GM23338 (cell line): ENCODE measurements around the gene TUG1. TPM values are rescaled to one million over a fixed set of nuclear protein-coding genes. Genes with fewer than 3 reads are reported as not detected.

Experiments used
- ATAC-seq: fragments of 200-7000 bp; cut with Tn5 transposase; 3 replicates; pipeline ENCODE4 v1.9.1; 2020
- DNase-seq: peaks from one replicate; pipeline ENCODE4 v3.0.0-alpha.2; 2015; ENCODE audit warnings: low spot score
- H2AFZ ChIP-seq: fragments of 200-600 bp; sonication (generic); 2 replicates; pipeline ENCODE4 v1.8.0; 2016; ENCODE audit warnings: antibody characterized with exemption, mild to moderate bottlenecking, moderate library complexity
- H3F3A ChIP-seq: fragments of 200-600 bp; sonication (generic); replicated peaks from 2 replicates; pipeline ENCODE4 v1.8.0; 2017; ENCODE audit warnings: antibody characterized with exemption, mixed run types, low read depth
- H3K27ac ChIP-seq: fragments of 200-600 bp; sonication (generic); 2 replicates; pipeline ENCODE4 v1.6.1; 2016; ENCODE audit warnings: low read depth
- H3K27me3 ChIP-seq: fragments of 200-600 bp; sonication (generic); 2 replicates; pipeline ENCODE4 v1.8.0; 2016; ENCODE audit warnings: mild to moderate bottlenecking, mixed run types, moderate library complexity; ENCODE audit not compliant: insufficient read depth
- H3K36me3 ChIP-seq: fragments of 200-600 bp; sonication (generic); 2 replicates; pipeline ENCODE4 v1.8.0; 2016; ENCODE audit warnings: mild to moderate bottlenecking; ENCODE audit not compliant: insufficient read depth
- H3K4me1 ChIP-seq: fragments of 200-600 bp; sonication (generic); 2 replicates; pipeline ENCODE4 v1.8.0; 2016; ENCODE audit warnings: mild to moderate bottlenecking, moderate library complexity; ENCODE audit not compliant: insufficient read depth
- H3K4me2 ChIP-seq: fragments of 200-600 bp; sonication (generic); 2 replicates; pipeline ENCODE4 v1.7.1; 2017; ENCODE audit warnings: mixed run types
- H3K4me3 ChIP-seq: fragments of 200-600 bp; sonication (generic); 2 replicates; pipeline ENCODE4 v1.6.1; 2016; ENCODE audit warnings: mixed run types
- H3K79me2 ChIP-seq: fragments of 200-600 bp; sonication (generic); replicated peaks from 2 replicates; pipeline ENCODE4 v1.8.0; 2017; ENCODE audit warnings: mild to moderate bottlenecking; ENCODE audit not compliant: insufficient read depth
- H3K9me2 ChIP-seq: fragments of 200-600 bp; sonication (generic); 2 replicates; pipeline ENCODE4 v1.8.0; 2017; ENCODE audit not compliant: insufficient read depth
- H4K20me1 ChIP-seq: fragments of 200-600 bp; sonication (generic); replicated peaks from 2 replicates; pipeline ENCODE4 v1.8.0; 2017; ENCODE audit warnings: mild to moderate bottlenecking; ENCODE audit not compliant: insufficient read depth
- H3K27ac Mint-ChIP-seq: 2 replicates; pipeline ENCODE4 v1.8.0; 2020; ENCODE audit warnings: inconsistent platforms, mild to moderate bottlenecking, moderate library complexity, mixed read lengths
- H3K27me3 Mint-ChIP-seq: 3 replicates; pipeline ENCODE4 v1.8.0; 2022; ENCODE audit warnings: low read depth, mild to moderate bottlenecking, moderate library complexity, mixed read lengths, inconsistent platforms; ENCODE audit not compliant: insufficient read depth, poor library complexity
- H3K36me3 Mint-ChIP-seq: 3 replicates; pipeline ENCODE4 v1.8.0; 2021; ENCODE audit warnings: low read depth, mild to moderate bottlenecking, inconsistent platforms, moderate library complexity, mixed read lengths
- H3K4me1 Mint-ChIP-seq: 3 replicates; pipeline ENCODE4 v1.8.0; 2020; ENCODE audit warnings: mild to moderate bottlenecking, inconsistent platforms, mixed read lengths
- H3K4me3 Mint-ChIP-seq: 3 replicates; pipeline ENCODE4 v1.8.0; 2021; ENCODE audit warnings: moderate library complexity, mild to moderate bottlenecking, inconsistent platforms, mixed read lengths
- H3K9me3 Mint-ChIP-seq: 3 replicates; pipeline ENCODE4 v1.8.0; 2020; ENCODE audit warnings: moderate library complexity, mild to moderate bottlenecking, inconsistent platforms, mixed read lengths
- CREB1 ChIP-seq: fragments of 250-450 bp; sonication (Bioruptor Pico); IDR thresholded peaks from 2 replicates; pipeline ENCODE4 v1.5.0; 2020; ENCODE audit warnings: low read depth, mild to moderate bottlenecking, moderate library complexity
- CTCF ChIP-seq, 2 experiments: fragments of 200-600 bp in 1 of 2; sonication (generic) in 1 of 2; conservative IDR thresholded peaks; 2 replicates each; pipeline versions ENCODE4 v1.5.1 to v1.6.1; 2016 to 2017; ENCODE audit warnings: antibody characterized with exemption in 2 of 2, low read depth in 2 of 2, mild to moderate bottlenecking in 2 of 2, moderate library complexity in 1 of 2
- ETS1 ChIP-seq: IDR thresholded peaks from 2 replicates; pipeline ENCODE4 v1.6.1; 2016; ENCODE audit warnings: antibody characterized with exemption
- EZH2phosphoT487 ChIP-seq: fragments of 200-600 bp; sonication (generic); IDR thresholded peaks from one replicate; pipeline ENCODE4 v1.8.1; 2018; ENCODE audit warnings: antibody characterized with exemption; ENCODE audit not compliant: unreplicated experiment
- JUNB ChIP-seq: IDR thresholded peaks from one replicate; pipeline ENCODE4 v1.6.1; 2016; ENCODE audit warnings: antibody characterized with exemption; ENCODE audit not compliant: unreplicated experiment
- NANOG ChIP-seq: IDR thresholded peaks from 2 replicates; pipeline ENCODE4 v1.6.1; 2016; ENCODE audit warnings: antibody characterized with exemption, borderline replicate concordance
- POLR2AphosphoS5 ChIP-seq: IDR thresholded peaks from 2 replicates; pipeline ENCODE4 v1.6.1; 2016; ENCODE audit warnings: antibody characterized with exemption, low read depth
- REST ChIP-seq: IDR thresholded peaks from one replicate; pipeline ENCODE4 v1.6.1; 2018; ENCODE audit warnings: antibody characterized with exemption; ENCODE audit not compliant: unreplicated experiment
- STAT1 ChIP-seq: IDR thresholded peaks from one replicate; pipeline ENCODE4 v1.6.1; 2016; ENCODE audit warnings: antibody characterized with exemption; ENCODE audit not compliant: unreplicated experiment
- ZNF331 ChIP-seq: fragments of 250-450 bp; sonication (Bioruptor Pico); IDR thresholded peaks from 2 replicates; pipeline ENCODE4 v1.5.0; 2020; ENCODE audit warnings: low read depth, mild to moderate bottlenecking, moderate library complexity
- polyA plus RNA-seq: library from polyadenylated mRNA; unstranded; fragments of >200 nt; fragmentation: Nextera tagmentation; extraction: Ambion mirVana; gene quantifications from 2 replicates; pipeline ENCODE4 v1.2.1, GENCODE V29; 2016
- total RNA-seq: library from RNA; depleted of rRNA; stranded (reverse); fragments of >200 nt; shearing (Covaris generic); gene quantifications from 2 replicates; pipeline ENCODE4 v1.2.3, GENCODE V29; 2014

The TUG1 gene
- total and polyA plus RNA-seq, 2 experiments from 2014 or later, result 58.3 to 125 TPM

DNA sequence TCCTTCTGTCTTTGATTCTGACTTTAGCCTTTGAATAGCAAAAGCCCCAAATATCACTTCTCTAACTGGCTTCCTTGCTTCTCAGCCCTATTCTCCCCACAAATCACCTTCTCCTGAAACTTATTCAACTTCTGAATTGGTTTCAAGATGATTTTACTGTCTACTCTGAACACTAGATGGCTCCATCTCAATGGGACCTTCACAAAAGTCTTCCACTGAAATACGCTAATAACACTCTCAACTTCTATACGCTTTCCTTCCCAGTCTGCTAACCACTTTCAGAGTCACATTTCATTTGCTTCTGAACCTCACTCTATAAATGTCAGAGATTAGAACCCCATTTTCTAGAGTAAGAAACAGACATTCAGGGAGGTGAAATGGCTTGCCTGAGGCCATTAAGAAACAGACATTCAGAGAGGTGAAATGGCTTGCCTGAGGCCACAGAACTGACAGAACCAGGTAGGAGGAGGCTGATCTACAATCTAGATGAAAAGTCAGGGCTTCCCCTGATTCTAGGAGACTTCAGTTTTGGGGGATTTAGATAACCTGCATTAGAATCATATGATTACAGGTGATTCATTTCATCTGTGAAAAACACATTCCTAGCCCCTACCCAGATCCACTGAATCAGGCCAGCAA, 21.1 kb upstream of the TUG1 start:
- peaks cover 50% of the 10 kb centered on the region for H3K79me2 ChIP-seq
- Mint-ChIP-seq H3K4me1 (no peaks in the 10 kb centered on the region), H3K27me3 (peaks cover 3% of the 10 kb centered on the region), H3K9me3 (no peaks in the 10 kb centered on the region), H3K36me3 (peaks cover 32% of the 10 kb centered on the region), H3K4me3 (no peak overlapping the region), H3K27ac (no peak overlapping the region)
- H3K27me3 ChIP-seq, result no peaks in the 10 kb centered on the region
- 0 out of 2 replicates have a peak, but pooled peaks cover 4% of the 10 kb centered on the region for H3F3A ChIP-seq
- H4K20me1 ChIP-seq, result peaks cover 41% of the 10 kb centered on the region
- no peaks in the 10 kb centered on the region for H3K9me2 ChIP-seq
- no peak overlapping the region for H3K4me3 ChIP-seq
- DNase-seq (peak; percentile 48), ATAC-seq (no peak)
- TF ChIP-seq CREB1 (CRISPR knock-in tag) (no peak), EZH2phosphoT487 (no peak), NANOG (no peak), CTCF (conservative IDR thresholded peaks at IDR 0.05; ENCODE audit: low read depth in 2 of 2) (peak; percentile 47 to 50)
- peaks cover 76% of the 10 kb centered on the region for H3K36me3 ChIP-seq
- H3K27ac ChIP-seq, result no peak overlapping the region
- H2AFZ ChIP-seq, result no peak overlapping the region
- no peaks in the 10 kb centered on the region for H3K4me1 ChIP-seq
- H3K4me2 ChIP-seq, result no peak overlapping the region

GRCh38 chr22:30948930-30949342, 20.1 kb upstream of the TUG1 start:
- no peak overlapping the region for H2AFZ ChIP-seq
- Mint-ChIP-seq H3K9me3 (no peaks in the 10 kb centered on the region), H3K27me3 (peaks cover 3% of the 10 kb centered on the region), H3K27ac (peak overlapping the region; percentile 1; the same call in 1 of the 2 replicates), H3K4me3 (no peak overlapping the region), H3K36me3 (peaks cover 35% of the 10 kb centered on the region), H3K4me1 (no peaks in the 10 kb centered on the region)
- peaks cover 59% of the 10 kb centered on the region for H3K79me2 ChIP-seq
- H3K36me3 ChIP-seq, result peaks cover 77% of the 10 kb centered on the region
- no peaks in the 10 kb centered on the region for H3K9me2 ChIP-seq
- 0 out of 2 replicates have a peak, but pooled peaks cover 4% of the 10 kb centered on the region for H3F3A ChIP-seq
- no peaks in the 10 kb centered on the region for H3K4me1 ChIP-seq
- no peak overlapping the region for H3K4me3 ChIP-seq
- H4K20me1 ChIP-seq, result peaks cover 47% of the 10 kb centered on the region
- DNase-seq (peak; percentile 19), ATAC-seq (peak; percentile 58)
- H3K4me2 ChIP-seq, result no peak overlapping the region
- no peak overlapping the region for H3K27ac ChIP-seq
- H3K27me3 ChIP-seq, result no peaks in the 10 kb centered on the region
- no peak for TF ChIP-seq ZNF331
- no peak for TF ChIP-seq POLR2AphosphoS5
- TF ChIP-seq REST, result no peak
- no peak for TF ChIP-seq ETS1
- no peak for TF ChIP-seq JUNB
- TF ChIP-seq STAT1, result no peak
- no peak for TF ChIP-seq CREB1 (CRISPR knock-in tag)
- no peak for TF ChIP-seq EZH2phosphoT487
